Esophagus muscularis mucosa (tissue), 4 donors: Measurements from ENCODE around the gene PIGM. TPM values are rescaled to one million over a fixed set of nuclear protein-coding genes. Genes with fewer than 3 reads are reported as not detected.

Experiments used
- DNase-seq: peaks from one replicate; pipeline ENCODE4 v3.0.0-alpha.2; 2017; ENCODE audit errors: extremely low spot score
- H3K27ac ChIP-seq, 4 donors: fragments of 200-600 bp; sonication (generic); replicated peaks in 1 of 4; 1 replicate in 3 of 4; 2 replicates in 1 of 4; pipeline ENCODE4 v1.5.1; 2016 to 2019; ENCODE audit warnings: mild to moderate bottlenecking in 1 of 4
- H3K27me3 ChIP-seq, 4 donors: fragments of 200-600 bp; sonication (generic); one replicate each; pipeline versions ENCODE4 v1.5.1 to v1.6.0; 2016 to 2019
- H3K36me3 ChIP-seq, 4 donors: fragments of 200-600 bp; sonication (generic); one replicate each; pipeline ENCODE4 v1.5.1; 2016 to 2019
- H3K4me1 ChIP-seq, 4 donors: fragments of 200-600 bp; sonication (generic); one replicate each; pipeline ENCODE4 v1.5.1; 2016 to 2019
- H3K4me3 ChIP-seq, 4 donors: fragments of 200-600 bp; sonication (generic); 1 replicate in 2 of 4; 2 replicates in 2 of 4; pipeline ENCODE4 v1.5.1; 2016 to 2019; ENCODE audit warnings: mild to moderate bottlenecking in 4 of 4, moderate library complexity in 1 of 4
- H3K9me3 ChIP-seq, 4 donors: fragments of 200-600 bp; sonication (generic); 1 replicate in 3 of 4; 2 replicates in 1 of 4; pipeline ENCODE4 v1.5.1; 2016 to 2019
- CTCF ChIP-seq, 3 experiments: fragments of 200-600 bp in 2 of 3; fragments of 450-650 bp in 1 of 3; sonication (generic) in 2 of 3; IDR thresholded peaks; one replicate each; pipeline ENCODE4 v1.5.1; 2017 to 2019; ENCODE audit warnings: antibody characterized with exemption in 3 of 3, mild to moderate bottlenecking in 2 of 3, moderate library complexity in 1 of 3
- EP300 ChIP-seq: sonication (generic); formaldehyde crosslinking; IDR thresholded peaks from one replicate; pipeline ENCODE4 v1.6.1; 2017; ENCODE audit warnings: antibody characterized with exemption
- POLR2A ChIP-seq: fragments of 450-650 bp; IDR thresholded peaks from one replicate; pipeline ENCODE4 v1.6.1; 2017; ENCODE audit warnings: antibody characterized with exemption, moderate library complexity, mild to moderate bottlenecking, low read depth
- POLR2AphosphoS5 ChIP-seq, 2 donors: sonication (generic); formaldehyde crosslinking; IDR thresholded peaks; one replicate each; pipeline ENCODE4 v1.6.1; 2017; ENCODE audit warnings: antibody characterized with exemption in 2 of 2
- WGBS: methylation state at CpG from one replicate; pipeline ENCODE4 v1.1.5; 2018; 5-methylcytosine and 5-hydroxymethylcytosine counted together
- intact Hi-C: fragments of 100-400 bp; cut with DNase I; formaldehyde crosslinking; loops from one replicate; pipeline ENCODE4 v1.15.1; 2023
- total RNA-seq, 4 donors: library from RNA; depleted of rRNA; stranded (reverse); fragments of >200 nt; gene quantifications; one replicate each; pipeline versions ENCODE4 v1.1.0 to v1.2.1, GENCODE V29; 2016

PIGM gene
- total RNA-seq, 4 donors from 2014 or later = 2.8 to 4.9 (median 4.6) TPM

GRCh38 chr1:160028426-160028825 lies 3.4 kb downstream of the PIGM start:
- Histone ChIP-seq H3K36me3 (no peaks in the 10 kb centered on the region), H3K27ac (no peak overlapping the region), H3K4me3 (no peak overlapping the region), H3K27me3 (no peaks in the 10 kb centered on the region), H3K9me3 (no peaks in the 10 kb centered on the region), H3K4me1 (peaks cover 33 to 49% (median 37%) of the 10 kb centered on the region in 4 donors)
- TF ChIP-seq CTCF (IDR thresholded peaks at IDR 0.05) (no peak), POLR2A (no peak), EP300 (no peak), POLR2AphosphoS5 (IDR thresholded peaks at IDR 0.05) (no peak)
- intact Hi-C loops = no loop called here
- no peak for DNase-seq

- Histone ChIP-seq H3K4me1 (peaks cover 17 to 29% (median 24%) of the 10 kb centered on the region in 4 donors), H3K27me3 (no peaks in the 10 kb centered on the region), H3K9me3 (no peaks in the 10 kb centered on the region), H3K27ac (no peak overlapping the region), H3K4me3 (no peak overlapping the region), H3K36me3 (no peaks in the 10 kb centered on the region)
- TF ChIP-seq CTCF (IDR thresholded peaks at IDR 0.05) = no peak
- no peak for TF ChIP-seq POLR2A
- TF ChIP-seq EP300 = no peak
- TF ChIP-seq POLR2AphosphoS5 (IDR thresholded peaks at IDR 0.05) = no peak
- DNase-seq = no peak
- WGBS = 90% methylated on average over 1 of the region's 1 CpG
- intact Hi-C loops = no loop called here
Measured at GRCh38 chr1:160025314-160025713, 6.5 kb downstream of the PIGM start.

- Histone ChIP-seq H3K4me1 (peaks cover 11 to 22% (median 17%) of the 10 kb centered on the region in 4 donors), H3K27me3 (no peaks in the 10 kb centered on the region), H3K9me3 (no peaks in the 10 kb centered on the region), H3K4me3 (no peak overlapping the region), H3K36me3 (no peaks in the 10 kb centered on the region), H3K27ac (no peak overlapping the region)
- intact Hi-C loops = no loop called here
- no peak for DNase-seq
- TF ChIP-seq POLR2A (no peak), CTCF (IDR thresholded peaks at IDR 0.05) (no peak), POLR2AphosphoS5 (IDR thresholded peaks at IDR 0.05) (no peak), EP300 (no peak)
- WGBS = 72% methylated on average over 2 of the region's 2 CpGs
Measured at GRCh38 chr1:160024195-160024905, 7.4 kb downstream of the PIGM start.

GRCh38 chr1:160022330-160023310 lies 9.2 kb downstream of the PIGM start:
- TF ChIP-seq CTCF (IDR thresholded peaks at IDR 0.05) (no peak), POLR2AphosphoS5 (IDR thresholded peaks at IDR 0.05) (no peak), EP300 (no peak), POLR2A (no peak)
- DNase-seq = no peak
- intact Hi-C loops = no loop called here
- 61% methylated on average over 6 of the region's 6 CpGs for WGBS
- Histone ChIP-seq H3K27me3 (no peaks in the 10 kb centered on the region), H3K27ac (no peak overlapping the region), H3K4me1 (peaks cover 6 to 21% (median 13%) of the 10 kb centered on the region in 4 donors), H3K4me3 (no peak overlapping the region), H3K36me3 (no peaks in the 10 kb centered on the region), H3K9me3 (no peaks in the 10 kb centered on the region)
